HG03442 (cell line): ENCODE measurements around the gene OTUD6A.

Source experiments
- ATAC-seq: cut with Tn5 transposase; IDR thresholded peaks from one replicate; pipeline ENCODE4 v1.9.1; 2021; ENCODE audit warnings: mild to moderate bottlenecking, moderate library complexity; ENCODE audit not compliant: unreplicated experiment

Gene OTUD6A

DNA sequence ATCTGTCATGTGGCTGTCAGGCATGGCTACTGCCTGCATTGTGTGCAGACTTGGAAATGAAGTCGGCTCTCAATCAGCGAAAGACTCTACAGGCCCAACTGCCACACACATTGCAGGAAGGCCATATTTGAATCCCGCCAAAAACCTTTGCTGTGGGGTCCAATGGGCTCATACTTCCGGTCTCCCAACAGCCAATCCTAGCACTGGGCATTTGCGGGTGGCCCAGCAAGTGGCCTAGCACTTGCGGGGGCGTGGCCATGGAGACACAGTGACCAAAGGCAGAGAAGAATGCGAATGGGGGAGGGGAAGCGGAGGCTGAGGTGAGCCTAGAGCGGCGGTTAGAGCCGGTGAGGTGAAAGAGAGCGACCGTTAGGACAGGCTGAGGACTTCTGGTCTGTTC is at the start of gene OTUD6A:
Gene OTUD6A (plus strand): TSS at position 382 of the 400 bp plus-strand sequence. CDS start 68 bp downstream, outside the sequence.
- no peak for ATAC-seq

DNA sequence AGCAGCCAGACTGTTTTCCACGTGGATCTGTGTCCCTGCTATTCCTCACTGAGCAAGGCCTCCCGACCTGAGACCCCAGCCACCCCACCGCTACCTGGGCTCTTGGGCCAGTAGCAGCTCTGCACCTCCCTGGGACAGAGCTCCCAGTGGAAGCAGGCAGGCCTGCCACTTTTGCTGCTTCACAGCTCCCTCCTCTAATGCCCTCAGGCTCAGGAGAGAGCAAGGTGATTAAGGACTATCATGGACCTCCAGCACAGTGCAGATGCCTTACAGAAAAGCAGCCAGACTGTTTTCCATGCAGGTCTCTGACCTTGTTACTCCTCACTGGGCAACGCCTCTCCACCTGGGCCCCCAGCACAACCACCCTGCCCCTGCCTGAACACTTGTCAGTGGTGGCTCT is 49.5 kb upstream of the OTUD6A start:
- ATAC-seq: no peak

GRCh38 chrX:70013466-70014381 is 48.5 kb upstream of the OTUD6A start:
- no peak for ATAC-seq

GRCh38 chrX:70016513-70016912 is 45.7 kb upstream of the OTUD6A start:
- no peak for ATAC-seq

- no peak for ATAC-seq
Measured at GRCh38 chrX:70022616-70023015, 39.6 kb upstream of the OTUD6A start.

- no peak for ATAC-seq
Measured at GRCh38 chrX:70025464-70025863, 36.8 kb upstream of the OTUD6A start.

GRCh38 chrX:70026112-70026850 is 36.0 kb upstream of the OTUD6A start:
- no peak for ATAC-seq

DNA sequence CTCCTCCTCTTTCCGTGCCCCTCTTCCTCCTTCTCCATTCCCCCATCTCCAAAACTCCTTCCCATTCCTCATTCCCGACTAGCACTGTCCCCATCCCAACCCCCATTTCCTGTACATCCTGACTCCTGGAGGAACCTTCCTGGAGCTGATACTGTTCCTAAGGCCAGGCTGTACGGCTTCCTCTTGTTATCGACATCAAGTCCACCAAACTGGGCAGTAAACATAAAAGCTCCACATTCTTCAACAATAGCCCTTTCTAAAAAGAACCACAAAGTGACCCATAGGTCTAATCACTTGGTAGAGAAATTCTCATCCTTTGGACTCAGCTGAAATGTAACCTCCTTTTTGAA is 35.4 kb upstream of the OTUD6A start:
- no peak for ATAC-seq

- no peak for ATAC-seq
Measured at GRCh38 chrX:70029863-70030262, 32.4 kb upstream of the OTUD6A start.

GRCh38 chrX:70030301-70030767 is 31.9 kb upstream of the OTUD6A start:
- ATAC-seq: peak; percentile 73

DNA sequence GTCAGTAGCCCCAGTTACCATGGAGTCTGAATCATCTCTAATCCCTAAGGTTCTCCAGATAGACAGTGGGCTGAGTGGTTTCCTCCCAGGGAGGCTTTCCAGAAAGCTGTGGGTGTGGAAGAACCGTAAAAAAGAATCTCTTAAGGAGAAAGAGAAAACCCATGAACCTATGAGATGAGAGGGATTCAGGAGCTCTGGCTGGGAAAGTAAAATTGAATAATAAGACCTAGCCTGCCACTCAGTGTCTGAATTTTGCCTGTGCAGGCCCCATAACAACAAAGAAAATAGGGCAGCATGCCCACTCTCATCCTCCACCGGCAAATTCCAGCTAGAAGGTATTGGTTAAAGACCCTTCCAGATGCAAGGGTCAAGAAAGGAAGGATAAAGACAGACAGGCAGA is 29.5 kb upstream of the OTUD6A start:
- no peak for ATAC-seq

DNA sequence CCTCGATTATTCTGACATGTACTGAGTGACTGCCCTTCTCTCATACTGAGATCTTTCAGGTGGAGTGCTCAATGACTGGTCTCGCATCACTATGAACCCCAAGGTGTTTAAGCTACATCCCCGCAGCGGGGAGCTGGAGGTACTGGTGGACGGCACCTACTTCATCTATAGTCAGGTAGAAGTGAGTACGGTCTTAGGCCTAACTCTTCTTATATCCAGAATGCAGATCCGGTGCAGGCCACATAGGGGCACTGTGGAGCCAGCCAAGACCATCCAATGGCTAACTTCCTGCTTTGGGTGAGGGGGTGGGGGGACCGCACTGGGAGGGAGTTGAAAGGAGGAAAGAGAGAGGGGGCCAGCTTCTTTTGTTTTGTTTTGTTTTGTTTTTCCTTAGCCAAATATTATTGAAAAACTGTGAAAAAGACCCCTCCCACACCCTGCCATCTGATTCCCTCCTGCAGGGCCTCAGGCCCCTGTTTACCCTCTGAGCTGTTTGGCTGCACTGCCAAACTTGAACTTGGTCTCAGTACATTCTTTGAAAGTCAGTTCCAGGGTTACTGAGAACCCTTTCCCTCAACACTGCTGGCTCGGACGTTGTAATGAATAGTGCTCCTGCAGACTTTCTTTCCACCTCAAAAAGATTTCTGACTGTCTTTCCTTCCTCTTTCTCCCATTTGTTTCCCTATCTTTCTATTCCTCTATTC is 28.8 kb upstream of the OTUD6A start:
- ATAC-seq: peak; percentile 64

DNA sequence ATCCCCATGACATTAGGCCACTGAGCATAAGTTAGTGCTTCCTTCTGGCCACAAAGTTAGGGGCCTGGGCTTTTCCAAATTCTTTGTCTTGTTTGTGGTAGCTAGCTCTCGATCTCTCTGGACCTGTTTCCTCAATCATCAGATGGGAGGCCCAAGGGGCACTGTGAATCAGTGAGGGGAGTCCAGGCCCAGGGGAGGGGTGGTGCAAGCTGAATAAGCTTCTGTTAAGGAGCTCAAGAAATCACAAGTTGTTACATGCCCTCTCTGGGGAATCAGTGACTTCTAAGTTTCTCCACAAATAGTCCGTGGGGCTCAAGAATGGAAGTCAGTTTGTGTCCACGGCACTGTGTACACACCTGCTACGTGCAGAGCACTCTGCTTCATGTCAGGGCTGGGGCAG is 27.6 kb upstream of the OTUD6A start:
- no peak for ATAC-seq

GRCh38 chrX:70038515-70038914 is 23.7 kb upstream of the OTUD6A start:
- ATAC-seq: no peak

DNA sequence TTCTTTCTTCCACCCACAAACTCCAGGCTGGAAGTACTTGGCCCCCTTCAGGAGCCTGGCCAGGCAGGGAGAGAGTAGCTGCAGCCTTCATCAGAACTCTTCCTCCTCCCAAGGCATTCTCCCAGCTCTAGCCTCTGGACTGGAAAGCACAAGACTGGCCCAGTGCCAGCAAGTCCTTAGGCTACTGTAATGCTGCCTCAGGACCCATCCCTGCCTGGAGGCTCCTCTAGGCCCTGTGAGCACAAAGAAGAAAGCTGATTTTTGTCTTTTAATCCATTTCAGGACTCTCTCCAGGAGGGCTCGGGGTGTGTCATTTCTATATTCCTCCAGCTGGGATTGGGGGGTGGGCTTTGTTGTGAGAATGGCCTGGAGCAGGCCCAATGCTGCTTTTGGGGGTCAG is 23.3 kb upstream of the OTUD6A start:
- ATAC-seq: no peak

DNA sequence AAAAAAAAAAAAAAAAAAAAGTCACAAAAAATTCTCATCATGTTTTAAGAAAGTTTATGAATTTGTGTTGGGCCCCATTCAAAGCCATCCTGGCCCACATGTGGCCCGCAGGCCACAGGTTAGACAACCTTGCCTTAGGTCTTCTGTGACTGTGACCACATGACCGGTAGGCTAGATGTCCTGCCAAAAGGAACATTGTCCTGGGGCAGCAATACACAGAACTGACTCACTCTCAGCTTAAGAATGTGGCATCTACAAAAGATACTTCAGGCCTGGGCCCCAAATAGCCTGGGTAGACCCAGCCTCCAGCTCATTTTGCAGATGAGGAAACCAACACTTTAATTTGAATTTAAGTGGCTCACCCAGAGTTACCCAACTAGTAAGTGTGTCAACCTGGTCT is 22.5 kb upstream of the OTUD6A start:
- ATAC-seq: no peak

DNA sequence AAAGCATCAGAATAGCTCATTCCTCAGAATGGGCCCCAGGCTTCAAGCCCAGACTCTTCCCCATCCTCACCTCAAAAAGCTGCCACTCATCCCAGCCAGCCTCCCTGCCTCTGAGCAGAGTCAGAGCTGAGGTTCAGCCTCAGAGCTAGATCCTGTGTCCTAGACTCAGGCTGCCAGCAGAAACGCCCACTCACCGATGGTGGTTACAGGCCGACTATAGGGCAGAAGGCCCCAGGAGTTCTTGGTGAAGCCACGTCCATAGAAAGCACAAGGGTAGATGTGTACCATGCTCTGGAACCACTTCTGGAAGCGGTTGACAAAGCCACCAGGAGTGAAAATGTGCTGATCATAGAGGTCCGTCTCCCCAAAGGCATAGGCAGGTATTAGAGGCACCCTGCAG is 20.3 kb upstream of the OTUD6A start:
- ATAC-seq: no peak

GRCh38 chrX:70042399-70043371 is 19.6 kb upstream of the OTUD6A start:
- no peak for ATAC-seq

- no peak for ATAC-seq
Measured at GRCh38 chrX:70043685-70044084, 18.6 kb upstream of the OTUD6A start.

- ATAC-seq: no peak
Measured at GRCh38 chrX:70044541-70045245, 17.6 kb upstream of the OTUD6A start.
